HepG2 (cell line): ENCODE measurements around the gene ZBTB22. TPM values are rescaled to one million over a fixed set of nuclear protein-coding genes. Genes with fewer than 3 reads are reported as not detected.

Source experiments
- E2F5 ChIP-seq: sonication (generic); formaldehyde crosslinking; conservative IDR thresholded peaks from 2 replicates; pipeline ENCODE4 v1.4.0; 2020; ENCODE audit warnings: missing genetic modification reagents
- FOXO4 ChIP-seq: sonication (generic); formaldehyde crosslinking; conservative IDR thresholded peaks from 2 replicates; pipeline ENCODE4 v1.8.1; 2023; ENCODE audit warnings: missing genetic modification reagents
- MEF2D ChIP-seq: sonication (generic); formaldehyde crosslinking; IDR thresholded peaks from 2 replicates; pipeline ENCODE4 v1.5.1; 2020; ENCODE audit warnings: mild to moderate bottlenecking, missing genetic modification reagents
- NCOA1 ChIP-seq: sonication (generic); formaldehyde crosslinking; IDR thresholded peaks from 2 replicates; pipeline ENCODE4 v1.9.0; 2021; ENCODE audit warnings: missing genetic modification reagents
- PATZ1 ChIP-seq: sonication (generic); formaldehyde crosslinking; IDR thresholded peaks from 2 replicates; pipeline ENCODE4 v1.4.0; 2020; ENCODE audit warnings: missing genetic modification reagents
- THAP7 ChIP-seq: sonication (generic); formaldehyde crosslinking; IDR thresholded peaks from 2 replicates; pipeline ENCODE4 v1.8.1; 2023; ENCODE audit warnings: mild to moderate bottlenecking, missing genetic modification reagents
- ZNF160 ChIP-seq: sonication (generic); formaldehyde crosslinking; IDR thresholded peaks from 2 replicates; pipeline ENCODE4 v1.8.0; 2022; ENCODE audit warnings: mild to moderate bottlenecking, inconsistent platforms, missing genetic modification reagents
- ZNF263 ChIP-seq: sonication (generic); formaldehyde crosslinking; IDR thresholded peaks from 2 replicates; pipeline ENCODE4 v1.4.0; 2020; ENCODE audit warnings: missing genetic modification reagents
- ZNF407 ChIP-seq: sonication (generic); formaldehyde crosslinking; IDR thresholded peaks from one replicate; pipeline ENCODE4 v1.5.1; 2020; ENCODE audit warnings: mild to moderate bottlenecking, missing genetic modification reagents; ENCODE audit errors: not compliant biosample characterization
- ZNF430 ChIP-seq: sonication (generic); formaldehyde crosslinking; IDR thresholded peaks from 2 replicates; pipeline ENCODE4 v1.9.0; 2021; ENCODE audit warnings: mild to moderate bottlenecking, missing genetic modification reagents
- ZNF460 ChIP-seq: sonication (generic); formaldehyde crosslinking; IDR thresholded peaks from 2 replicates; pipeline ENCODE4 v1.5.1; 2020; ENCODE audit warnings: missing genetic modification reagents, mild to moderate bottlenecking, borderline replicate concordance
- ZNF674 ChIP-seq: sonication (generic); formaldehyde crosslinking; IDR thresholded peaks from 2 replicates; pipeline ENCODE4 v1.5.0; 2020; ENCODE audit warnings: low read depth, mild to moderate bottlenecking, missing genetic modification reagents
- ZNF772 ChIP-seq: sonication (generic); formaldehyde crosslinking; IDR thresholded peaks from 2 replicates; pipeline ENCODE4 v1.5.0; 2020; ENCODE audit warnings: mild to moderate bottlenecking, missing genetic modification reagents
- ZNF879 ChIP-seq: sonication (generic); formaldehyde crosslinking; IDR thresholded peaks from 2 replicates; pipeline ENCODE4 v1.8.1; 2023; ENCODE audit warnings: missing genetic modification reagents
- ZSCAN21 ChIP-seq: sonication (generic); formaldehyde crosslinking; IDR thresholded peaks from 2 replicates; pipeline ENCODE4 v1.8.0; 2022; ENCODE audit warnings: mild to moderate bottlenecking, missing genetic modification reagents, moderate library complexity, borderline replicate concordance
- polyA plus RNA-seq, 8 experiments: library from polyadenylated mRNA; depleted of rRNA in 3 of 8; stranded (reverse) in 7 of 8; unstranded in 1 of 8; fragments of >200 nt; fragmentation: Illumina TruSeq in 4 of 8; extraction: Trizol in 4 of 8; gene quantifications; 2 replicates each; pipeline versions ENCODE4 v1.2.1 to v1.2.3, GENCODE V29; 2011 to 2016; ENCODE audit warnings: low read depth in 4 of 8, missing spikeins in 1 of 8, mixed read lengths in 1 of 8; ENCODE audit not compliant: insufficient read depth in 1 of 8
- total RNA-seq, 5 experiments: library from RNA; depleted of rRNA; stranded (reverse); fragments of >200 nt; fragmentation: Illumina TruSeq; extraction: Trizol; gene quantifications; 2 replicates each; pipeline ENCODE4 v1.2.3, GENCODE V29; 2016; ENCODE audit warnings: low read depth in 1 of 5

ZBTB22 gene
- total and polyA plus RNA-seq, 2 of the 13 experiments (the other 11 are each of a cell fraction or from before 2014, with no cell fraction given) = 8.0 to 10.6 TPM

- TF ChIP-seq THAP7 (CRISPR knock-in tag) (no peak), ZNF879 (CRISPR knock-in tag) (peak; percentile 54; the same call in 1 of the 2 replicates), MEF2D (CRISPR knock-in tag) (0 out of 2 replicates have a peak, but pooled peaks have one; percentile 44), FOXO4 (CRISPR knock-in tag) (no peak), ZNF460 (CRISPR knock-in tag) (peak; percentile 92), E2F5 (CRISPR knock-in tag) (no peak), NCOA1 (CRISPR knock-in tag) (0 out of 2 replicates have a peak, but pooled peaks have one; percentile 72), ZNF160 (CRISPR knock-in tag) (0 out of 2 replicates have a peak, but pooled peaks have one; percentile 38), ZNF772 (CRISPR knock-in tag) (no peak), ZNF263 (CRISPR knock-in tag) (no peak; the same call in 1 of the 2 replicates), ZNF430 (CRISPR knock-in tag) (peak; percentile 89; the same call in 1 of the 2 replicates), ZNF674 (CRISPR knock-in tag) (no peak), PATZ1 (CRISPR knock-in tag) (no peak), ZNF407 (peak; percentile 70), ZSCAN21 (CRISPR knock-in tag) (no peak; the same call in 1 of the 2 replicates)
Observed at GRCh38 chr6:33317669-33318425, at the start of gene ZBTB22 (continued).
